Osteocyte (in vitro differentiated cells): ENCODE measurements around the gene ALKBH3. TPM values are rescaled to one million over a fixed set of nuclear protein-coding genes. Genes with fewer than 3 reads are reported as not detected.

ENCODE experiments used
- DNase-seq: peaks from one replicate; pipeline ENCODE4 v3.0.0; 2021; ENCODE audit warnings: mixed read lengths; ENCODE audit not compliant: unreplicated experiment; ENCODE audit errors: extremely low spot score
- H3K27ac Mint-ChIP-seq: one replicate; pipeline ENCODE4 v1.8.0; 2021; ENCODE audit warnings: mild to moderate bottlenecking, mixed read lengths; ENCODE audit not compliant: unreplicated experiment
- H3K27me3 Mint-ChIP-seq: one replicate; pipeline ENCODE4 v1.8.0; 2021; ENCODE audit warnings: mixed read lengths; ENCODE audit not compliant: unreplicated experiment
- H3K36me3 Mint-ChIP-seq: one replicate; pipeline ENCODE4 v1.8.0; 2021; ENCODE audit warnings: mixed read lengths; ENCODE audit not compliant: unreplicated experiment
- H3K4me1 Mint-ChIP-seq: one replicate; pipeline ENCODE4 v1.8.0; 2021; ENCODE audit warnings: mixed read lengths; ENCODE audit not compliant: unreplicated experiment
- H3K4me3 Mint-ChIP-seq: one replicate; pipeline ENCODE4 v1.8.0; 2021; ENCODE audit warnings: mild to moderate bottlenecking, moderate library complexity, mixed read lengths; ENCODE audit not compliant: unreplicated experiment
- H3K9me3 Mint-ChIP-seq: one replicate; pipeline ENCODE4 v1.8.0; 2021; ENCODE audit warnings: mixed read lengths; ENCODE audit not compliant: unreplicated experiment
- CTCF ChIP-seq: fragments of 200-600 bp; sonication (generic); IDR thresholded peaks from 2 replicates; pipeline ENCODE4 v1.5.0; 2021; ENCODE audit warnings: antibody characterized with exemption, mild to moderate bottlenecking, moderate library complexity
- total RNA-seq: library from RNA; stranded (reverse); gene quantifications from 2 replicates; pipeline ENCODE4 v1.2.1, GENCODE V29; 2021

The ALKBH3 gene
- total RNA-seq, 1 donor from 2014 or later, result 32.4 TPM

- peaks cover 25% of the 10 kb centered on the region for H3K36me3 Mint-ChIP-seq
- peak overlapping the region; percentile 75 for H3K27ac Mint-ChIP-seq
- H3K9me3 Mint-ChIP-seq, result no peaks in the 10 kb centered on the region
- H3K4me3 Mint-ChIP-seq, result no peak overlapping the region
- peak; percentile 46 for DNase-seq
- no peak for TF ChIP-seq CTCF
- H3K27me3 Mint-ChIP-seq, result no peaks in the 10 kb centered on the region
- peaks cover 31% of the 10 kb centered on the region for H3K4me1 Mint-ChIP-seq
Observed at GRCh38 chr11:43920598-43921419, 40.2 kb downstream of the ALKBH3 start.

GRCh38 chr11:43921561-43922294 is 41.1 kb downstream of the ALKBH3 start:
- no peaks in the 10 kb centered on the region for H3K9me3 Mint-ChIP-seq
- no peak for DNase-seq
- peak overlapping the region; percentile 66 for H3K27ac Mint-ChIP-seq
- no peaks in the 10 kb centered on the region for H3K27me3 Mint-ChIP-seq
- H3K4me1 Mint-ChIP-seq, result peaks cover 31% of the 10 kb centered on the region
- TF ChIP-seq CTCF, result no peak
- H3K36me3 Mint-ChIP-seq, result peaks cover 25% of the 10 kb centered on the region
- H3K4me3 Mint-ChIP-seq, result no peak overlapping the region

- Mint-ChIP-seq H3K27me3 (no peaks in the 10 kb centered on the region), H3K9me3 (no peaks in the 10 kb centered on the region), H3K27ac (no peak overlapping the region), H3K4me3 (no peak overlapping the region), H3K36me3 (peaks cover 24% of the 10 kb centered on the region), H3K4me1 (peaks cover 31% of the 10 kb centered on the region)
- TF ChIP-seq CTCF, result no peak
- peak; percentile 32 for DNase-seq
Observed at GRCh38 chr11:43922295-43922648, 41.6 kb downstream of the ALKBH3 start.

- Mint-ChIP-seq H3K4me3 (no peak overlapping the region), H3K36me3 (peaks cover 20% of the 10 kb centered on the region), H3K4me1 (peaks cover 31% of the 10 kb centered on the region), H3K9me3 (no peaks in the 10 kb centered on the region), H3K27ac (peak overlapping the region; percentile 70), H3K27me3 (no peaks in the 10 kb centered on the region)
- no peak for TF ChIP-seq CTCF
- DNase-seq, result peak; percentile 32
Observed at GRCh38 chr11:43922744-43923405, 42.2 kb downstream of the ALKBH3 start.
